Measurements from ENCODE around the gene MACO1. TPM values are rescaled to one million over a fixed set of nuclear protein-coding genes. Genes with fewer than 3 reads are reported as not detected.

MACO1 gene
- total RNA-seq, 2 experiments from 2014 or later: 15.8 to 16.3 TPM

DNA sequence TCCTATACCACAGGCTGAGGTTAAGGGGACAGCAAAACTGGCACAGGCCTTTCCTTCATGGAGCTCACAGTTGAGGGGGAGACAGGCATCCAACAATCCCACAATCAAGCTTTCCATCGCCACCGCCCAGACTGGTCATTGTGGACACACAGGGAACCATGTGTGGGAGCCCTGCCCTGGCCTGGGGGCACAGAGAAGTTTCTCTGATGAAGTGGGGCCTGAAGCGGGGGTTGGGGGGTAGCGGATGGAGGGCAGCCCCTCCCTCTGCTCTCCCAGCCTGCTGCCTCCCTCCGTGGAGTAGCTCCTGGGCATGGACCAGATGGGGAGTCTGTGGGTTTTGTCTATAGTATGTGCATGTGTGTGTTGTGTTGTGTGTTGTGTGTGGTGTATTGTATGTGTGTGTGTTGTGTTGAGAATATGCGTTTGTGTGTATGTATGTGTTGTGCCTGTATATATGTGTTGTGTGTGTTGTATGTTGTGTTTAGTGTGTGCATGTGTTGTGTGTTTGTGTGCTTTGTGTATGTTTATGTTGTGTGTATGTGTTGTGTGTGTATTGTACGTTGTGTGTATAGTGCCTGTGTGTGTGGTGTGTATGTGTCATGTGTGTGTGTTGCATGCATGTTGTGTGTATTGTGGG, 98.3 kb downstream of the MACO1 start:
- peaks cover 4% of the 10 kb centered on the region for H3K9me3 Mint-ChIP-seq
- H3K27ac Mint-ChIP-seq: no peak overlapping the region
- H3K36me3 Mint-ChIP-seq (ENCODE audit: low read depth): no peaks in the 10 kb centered on the region
- H3K27me3 Mint-ChIP-seq: peaks cover 9% of the 10 kb centered on the region
- DNase-seq: no peak
- ChIA-PET POLR2A (no interaction called here), CTCF (interaction anchor here (1.7 kb wide), 1 partner anchor 9 kb away, joined by 6 read pairs; no protein-coding TSS in a partner anchor)
- H3K4me1 Mint-ChIP-seq: peaks cover 2% of the 10 kb centered on the region
- no peak overlapping the region for H3K4me3 Mint-ChIP-seq

DNA sequence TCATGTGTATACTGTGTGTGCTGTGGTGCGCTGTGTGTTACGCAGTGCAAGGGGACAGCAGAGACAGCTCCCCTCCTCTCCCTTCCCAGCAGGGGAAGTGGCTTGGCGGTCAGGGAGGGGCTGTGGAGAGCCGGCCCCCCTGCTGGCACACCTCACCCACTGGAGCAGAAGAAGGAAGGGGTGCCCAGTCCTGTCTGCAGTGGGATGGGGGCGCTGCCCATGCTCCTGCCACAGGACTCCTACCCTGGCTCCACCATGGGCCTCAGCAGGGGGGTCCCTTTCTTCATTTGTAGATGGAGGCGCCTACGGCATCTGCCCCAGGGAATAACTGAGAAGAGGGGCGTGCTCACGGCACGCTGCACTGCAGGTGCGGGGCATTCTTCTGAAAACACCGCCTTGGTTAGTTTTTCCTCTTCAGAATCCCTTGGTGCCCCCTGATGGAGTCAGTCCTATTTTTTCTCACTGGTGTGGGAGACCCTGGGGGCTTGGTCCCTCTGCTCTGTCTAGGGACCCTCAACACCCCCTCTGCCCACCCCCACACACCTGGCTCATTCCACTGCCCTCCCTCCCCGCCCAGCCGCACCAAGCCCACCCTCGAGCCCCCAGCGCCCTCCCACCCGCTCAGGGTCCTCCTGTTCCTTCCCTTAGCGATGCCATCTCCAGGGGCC, 99.0 kb downstream of the MACO1 start:
- POLR2A ChIA-PET: no interaction called here
- no peak overlapping the region for H3K4me3 Mint-ChIP-seq
- no peak overlapping the region for H3K27ac Mint-ChIP-seq
- CTCF ChIA-PET: interaction anchor here (1.7 kb wide), 1 partner anchor 9 kb away, joined by 6 read pairs; no protein-coding TSS in a partner anchor
- no peak for DNase-seq
- H3K36me3 Mint-ChIP-seq (ENCODE audit: low read depth): no peaks in the 10 kb centered on the region
- peaks cover 2% of the 10 kb centered on the region for H3K4me1 Mint-ChIP-seq
- H3K27me3 Mint-ChIP-seq: peaks cover 8% of the 10 kb centered on the region
- peaks cover 4% of the 10 kb centered on the region for H3K9me3 Mint-ChIP-seq

DNA sequence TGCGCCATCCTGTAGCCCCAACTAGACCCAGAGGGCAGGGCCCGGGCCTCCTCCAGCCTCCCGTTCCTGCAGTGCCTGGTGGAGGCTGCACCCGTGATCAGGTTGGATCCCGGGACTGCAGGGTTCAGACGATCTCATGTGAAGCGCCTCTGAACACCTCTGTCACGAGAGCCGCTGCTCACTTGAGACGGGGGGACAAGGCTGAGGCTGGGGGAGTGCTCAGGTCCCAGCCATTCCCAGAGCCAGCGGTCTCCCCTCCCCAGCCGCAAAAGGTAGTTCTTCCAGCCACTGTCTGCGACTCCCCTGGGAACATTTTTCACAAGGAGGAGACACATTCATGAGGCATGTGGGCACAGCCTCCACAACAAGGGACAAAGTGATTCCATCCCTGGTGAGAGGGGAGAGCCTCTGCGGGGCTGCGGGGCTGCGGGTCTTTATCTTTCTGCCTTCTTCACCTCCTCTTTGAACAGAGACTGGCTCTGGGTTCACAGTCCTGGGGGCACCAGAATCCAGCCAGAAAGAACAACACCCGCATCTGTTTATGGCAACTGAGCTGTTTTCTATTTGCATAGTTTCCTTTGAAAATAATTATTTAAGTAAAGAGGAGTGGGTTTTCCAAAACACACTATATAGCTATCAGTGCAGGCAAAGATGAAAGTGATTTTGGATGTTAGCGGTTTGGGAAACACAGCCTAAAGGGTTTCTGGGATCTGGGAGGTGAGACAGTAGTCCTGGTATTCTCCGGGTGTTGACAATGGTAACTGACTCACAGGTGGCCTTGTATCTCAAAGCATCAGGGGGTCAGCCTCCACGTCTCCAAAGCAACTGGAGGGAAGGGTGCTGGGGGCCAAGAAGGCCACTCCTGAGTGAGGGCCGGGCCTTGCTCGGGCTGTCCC, 99.7 kb downstream of the MACO1 start:
- H3K9me3 Mint-ChIP-seq: peaks cover 3% of the 10 kb centered on the region
- H3K27ac Mint-ChIP-seq: no peak overlapping the region
- DNase-seq: no peak
- H3K4me3 Mint-ChIP-seq: no peak overlapping the region
- H3K36me3 Mint-ChIP-seq (ENCODE audit: low read depth): no peaks in the 10 kb centered on the region
- peaks cover 5% of the 10 kb centered on the region for H3K27me3 Mint-ChIP-seq
- POLR2A ChIA-PET: no interaction called here
- CTCF ChIA-PET: interaction anchor here (1.3 kb wide), 1 partner anchor 9 kb away, joined by 3 read pairs; no protein-coding TSS in a partner anchor
- H3K4me1 Mint-ChIP-seq: peaks cover 2% of the 10 kb centered on the region

DNA sequence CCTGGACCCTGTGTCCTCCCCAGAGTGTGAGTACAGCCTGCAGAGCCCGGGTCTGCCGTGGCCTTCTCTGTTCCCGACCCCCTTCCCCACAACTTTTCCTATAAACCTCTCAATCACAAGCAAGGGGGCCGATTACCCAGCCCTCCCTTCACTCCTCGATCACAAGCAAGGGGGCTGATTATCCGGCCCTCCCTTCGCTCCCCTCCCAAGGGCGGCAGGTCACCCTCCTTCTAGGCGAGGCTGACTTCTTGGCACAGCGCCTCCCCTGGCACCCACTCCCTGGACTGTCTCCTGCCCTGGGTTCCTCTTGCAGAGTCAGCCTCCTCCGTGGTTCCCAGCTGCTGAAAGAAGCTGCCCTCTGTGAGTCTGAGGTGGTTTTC, 100.4 kb downstream of the MACO1 start:
- Mint-ChIP-seq H3K9me3 (peaks cover 3% of the 10 kb centered on the region), H3K27me3 (peaks cover 9% of the 10 kb centered on the region), H3K4me3 (no peak overlapping the region), H3K4me1 (no peaks in the 10 kb centered on the region), H3K27ac (no peak overlapping the region), H3K36me3 (ENCODE audit: low read depth) (no peaks in the 10 kb centered on the region)
- DNase-seq: no peak
- ChIA-PET POLR2A (no interaction called here), CTCF (interaction anchor here (1.3 kb wide), 1 partner anchor 10 kb away, joined by 3 read pairs; no protein-coding TSS in a partner anchor)

DNA sequence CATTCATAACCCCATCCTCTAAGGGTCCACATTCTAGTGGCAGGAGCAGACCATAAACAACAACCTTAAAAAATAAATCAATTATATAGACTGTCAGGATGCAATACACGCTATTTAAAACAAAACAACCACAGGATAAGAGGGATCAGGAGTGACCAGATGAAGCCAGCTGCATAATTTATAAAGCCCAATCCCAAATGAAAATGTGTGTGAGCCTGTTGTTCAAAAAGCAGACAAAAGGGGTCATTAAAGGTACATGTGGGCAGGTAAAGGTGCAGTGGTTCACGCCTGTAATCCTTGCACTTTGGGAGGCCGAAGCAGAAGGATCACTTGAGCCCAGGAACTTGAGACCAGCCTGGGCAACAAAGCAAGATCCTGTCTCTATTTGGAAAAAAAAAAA, 102.3 kb downstream of the MACO1 start:
- DNase-seq: no peak
- POLR2A ChIA-PET: no interaction called here
- Mint-ChIP-seq H3K9me3 (peaks cover 3% of the 10 kb centered on the region), H3K36me3 (ENCODE audit: low read depth) (no peaks in the 10 kb centered on the region), H3K27me3 (peaks cover 17% of the 10 kb centered on the region), H3K4me3 (no peak overlapping the region), H3K4me1 (no peaks in the 10 kb centered on the region), H3K27ac (no peak overlapping the region)
- CTCF ChIA-PET: interaction anchor here (0.7 to 1.2 kb wide), 3 partner anchors 12 to 500 kb away, joined by 3 to 5 read pairs (median 4); no protein-coding TSS in a partner anchor

DNA sequence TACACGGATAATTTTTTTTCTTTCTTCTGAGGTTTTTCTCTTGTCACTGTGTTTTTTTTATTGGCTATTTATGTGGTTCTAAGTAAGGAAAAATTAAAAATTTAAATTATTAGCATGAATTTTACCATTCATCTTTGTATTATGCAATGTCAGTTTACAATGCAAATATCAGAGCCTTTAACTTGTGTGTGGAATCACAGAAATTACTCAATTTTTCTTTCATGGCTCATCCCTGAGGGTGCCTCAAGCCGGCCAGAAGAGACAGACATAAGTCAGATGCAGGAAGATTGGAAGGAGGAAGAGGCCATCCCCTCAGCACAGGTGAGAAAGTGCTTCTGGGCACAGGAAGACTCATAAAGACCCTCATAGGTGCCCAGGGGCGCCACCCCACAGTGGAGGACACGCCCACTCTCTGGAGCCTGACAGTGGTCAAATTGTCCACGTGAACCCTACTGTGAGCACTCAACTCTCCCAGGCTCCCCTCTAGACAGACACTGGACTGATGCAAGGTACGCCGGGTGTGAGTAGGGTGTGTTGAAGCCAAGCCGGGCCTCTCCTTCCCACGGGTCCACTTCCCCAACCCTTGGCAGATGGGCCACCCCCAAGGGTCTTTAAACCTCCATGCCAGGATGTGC, 103.2 kb downstream of the MACO1 start:
- no peak for DNase-seq
- no peaks in the 10 kb centered on the region for H3K4me1 Mint-ChIP-seq
- POLR2A ChIA-PET: no interaction called here
- H3K27me3 Mint-ChIP-seq: peaks cover 18% of the 10 kb centered on the region
- no peak overlapping the region for H3K4me3 Mint-ChIP-seq
- CTCF ChIA-PET: no interaction called here
- H3K27ac Mint-ChIP-seq: no peak overlapping the region
- peaks cover 3% of the 10 kb centered on the region for H3K9me3 Mint-ChIP-seq
- H3K36me3 Mint-ChIP-seq (ENCODE audit: low read depth): no peaks in the 10 kb centered on the region

DNA sequence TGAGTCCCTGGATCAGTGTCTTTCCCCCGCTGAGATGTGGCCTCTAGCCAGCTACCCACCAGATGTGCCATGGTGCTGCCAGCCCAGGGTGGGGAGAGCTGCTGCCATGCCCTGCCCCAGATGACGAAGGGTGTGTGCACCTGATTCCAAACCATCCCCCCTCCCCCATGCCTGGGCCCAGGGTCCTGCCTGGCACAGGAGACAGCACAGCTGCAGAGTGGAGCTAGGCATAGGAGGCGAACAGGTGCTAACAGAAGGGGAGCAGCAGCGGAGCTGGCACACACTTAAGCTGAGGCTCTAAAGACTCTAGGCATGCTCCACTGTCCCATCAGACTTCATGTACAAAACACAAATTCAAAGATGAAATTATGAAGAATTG, 103.7 kb downstream of the MACO1 start:
- CTCF ChIA-PET: interaction anchor here (1.3 kb wide), 1 partner anchor 264 kb away, joined by 3 read pairs; no protein-coding TSS in a partner anchor
- no peaks in the 10 kb centered on the region for H3K36me3 Mint-ChIP-seq (ENCODE audit: low read depth)
- H3K4me1 Mint-ChIP-seq: no peaks in the 10 kb centered on the region

DNA sequence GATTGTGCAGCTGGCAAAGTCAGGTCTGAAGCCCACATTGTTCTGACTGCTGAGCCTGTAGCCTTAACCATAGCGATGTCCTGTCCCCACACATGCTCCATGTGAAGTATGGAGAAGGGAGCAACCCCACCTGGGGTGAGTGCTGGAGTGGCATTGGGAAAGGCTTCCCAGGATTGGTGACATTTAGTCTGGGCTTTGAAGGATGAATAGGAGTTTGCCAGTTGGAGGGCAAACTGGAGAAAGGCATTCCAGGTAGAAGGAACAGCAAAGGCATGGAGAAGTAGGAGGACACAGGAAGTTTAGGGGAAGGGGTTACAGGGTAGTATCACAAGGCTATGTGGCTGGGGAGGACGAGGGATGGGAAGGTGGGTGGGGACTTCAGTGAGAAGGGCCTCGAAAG, 105.4 kb downstream of the MACO1 start:
- Mint-ChIP-seq H3K4me3 (no peak overlapping the region), H3K36me3 (ENCODE audit: low read depth) (no peaks in the 10 kb centered on the region), H3K27me3 (peaks cover 18% of the 10 kb centered on the region), H3K4me1 (no peaks in the 10 kb centered on the region), H3K9me3 (no peaks in the 10 kb centered on the region), H3K27ac (no peak overlapping the region)
- DNase-seq: no peak
- ChIA-PET CTCF (no interaction called here), POLR2A (no interaction called here)

More for the DNA sequence above, 103.7 kb downstream of the MACO1 start:
- H3K27me3 Mint-ChIP-seq: peaks cover 18% of the 10 kb centered on the region
- no peak overlapping the region for H3K4me3 Mint-ChIP-seq
- no peak overlapping the region for H3K27ac Mint-ChIP-seq
- H3K9me3 Mint-ChIP-seq: no peaks in the 10 kb centered on the region
- DNase-seq: no peak
- POLR2A ChIA-PET: no interaction called here

DNA sequence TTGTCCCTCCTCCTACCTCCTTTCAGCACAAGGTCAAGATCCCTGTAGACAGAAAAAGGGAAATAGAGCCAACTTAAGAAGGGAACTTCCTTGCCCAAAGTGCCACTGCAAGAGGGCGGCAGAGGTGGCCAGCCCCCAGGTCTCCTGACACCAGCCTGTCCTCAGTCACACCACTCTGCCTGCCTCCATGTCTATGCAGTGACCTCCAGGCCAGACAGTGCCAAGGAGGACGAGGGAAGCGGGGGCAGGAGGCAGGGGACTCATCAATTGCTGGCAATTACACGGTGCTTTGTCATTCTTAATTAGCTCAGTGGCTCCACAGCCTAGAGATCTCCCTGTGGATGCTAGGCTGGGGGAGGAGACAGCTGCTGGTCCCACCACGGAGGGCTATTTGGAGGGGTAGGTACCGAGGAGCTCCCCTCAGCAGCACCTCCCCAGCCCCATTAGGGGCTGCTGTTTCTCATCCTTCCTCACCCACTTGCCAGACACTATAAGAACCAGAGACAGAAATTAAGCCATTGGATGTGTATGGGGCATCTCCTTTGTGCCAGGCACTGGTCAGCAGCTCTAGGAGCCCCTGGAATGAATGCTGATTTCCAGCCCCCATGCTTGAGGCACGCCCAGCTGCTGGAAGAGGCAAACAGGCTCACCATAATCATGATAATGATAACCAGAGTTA, 106.6 kb downstream of the MACO1 start:
- no peaks in the 10 kb centered on the region for H3K4me1 Mint-ChIP-seq
- no peak overlapping the region for H3K4me3 Mint-ChIP-seq
- no peak for DNase-seq
- H3K36me3 Mint-ChIP-seq (ENCODE audit: low read depth): no peaks in the 10 kb centered on the region
- POLR2A ChIA-PET: interaction anchor here (1.3 kb wide), 1 partner anchor 12 kb away, joined by 5 read pairs; no protein-coding TSS in a partner anchor
- CTCF ChIA-PET: no interaction called here
- H3K27ac Mint-ChIP-seq: no peak overlapping the region
- H3K27me3 Mint-ChIP-seq: peaks cover 21% of the 10 kb centered on the region
- no peaks in the 10 kb centered on the region for H3K9me3 Mint-ChIP-seq

DNA sequence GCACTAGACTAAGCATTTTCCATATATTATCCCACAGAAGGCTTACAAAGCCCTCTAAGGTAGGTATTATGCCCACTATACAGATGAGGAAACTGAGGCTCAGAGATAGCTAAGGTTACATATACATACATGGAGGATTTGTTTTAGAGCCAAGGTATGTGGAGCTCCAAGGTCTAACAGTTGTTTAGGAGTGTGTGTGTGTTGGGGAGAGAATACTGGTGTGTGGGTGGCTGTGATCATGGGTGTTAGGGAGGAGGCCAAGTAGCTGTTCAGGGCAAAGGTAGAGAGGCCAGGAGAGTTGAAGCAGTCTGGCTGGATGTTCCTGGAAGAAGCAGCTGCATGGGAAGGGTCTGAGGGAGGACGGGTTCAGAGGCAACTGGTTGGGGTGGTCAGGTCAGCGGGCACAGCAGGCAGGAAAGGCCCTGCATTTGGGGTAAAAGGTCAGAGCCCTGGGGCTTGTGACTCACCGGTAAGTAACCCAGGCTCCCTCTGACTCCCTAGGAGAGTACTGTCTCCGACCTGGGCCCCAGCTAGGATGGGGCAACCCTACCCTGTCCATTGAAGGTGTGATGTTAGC, 107.6 kb downstream of the MACO1 start:
- CTCF ChIA-PET: interaction anchor here (1.3 kb wide), 1 partner anchor 357 kb away, joined by 3 read pairs; no protein-coding TSS in a partner anchor
- Mint-ChIP-seq H3K9me3 (no peaks in the 10 kb centered on the region), H3K27ac (no peak overlapping the region), H3K4me1 (no peaks in the 10 kb centered on the region), H3K4me3 (no peak overlapping the region), H3K36me3 (ENCODE audit: low read depth) (no peaks in the 10 kb centered on the region), H3K27me3 (peaks cover 22% of the 10 kb centered on the region)
- no peak for DNase-seq
- POLR2A ChIA-PET: interaction anchor here (1.3 kb wide), 1 partner anchor 11 kb away, joined by 5 read pairs; no protein-coding TSS in a partner anchor

DNA sequence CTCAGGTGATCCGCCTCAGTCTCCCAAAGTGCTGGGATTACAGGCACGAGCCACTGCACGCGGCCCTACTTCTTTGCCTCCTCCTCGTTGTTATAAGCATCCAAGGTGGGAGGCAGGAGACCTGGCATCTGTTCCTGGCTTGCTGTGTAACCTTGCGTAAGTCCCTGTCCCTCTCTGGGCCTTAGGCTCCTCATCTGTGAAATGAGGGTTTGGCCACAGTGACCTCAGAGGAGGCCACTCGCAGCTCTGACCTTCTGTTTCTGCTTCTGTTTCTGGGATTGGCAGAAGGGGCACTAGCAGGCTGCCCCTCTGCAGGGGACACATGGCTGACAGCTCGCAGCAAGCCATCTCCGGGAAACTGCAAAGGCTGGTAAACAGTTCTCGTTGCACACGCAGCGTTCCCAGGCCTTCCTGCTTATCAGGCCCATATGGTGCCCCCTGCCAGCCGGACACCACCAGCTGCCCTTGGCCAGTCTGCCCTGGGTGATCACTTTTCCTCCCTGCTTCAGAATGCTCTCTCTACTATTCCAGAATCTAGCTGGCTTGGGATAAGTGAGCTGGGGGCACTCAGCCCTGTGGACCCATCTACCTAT, 110.1 kb downstream of the MACO1 start:
- POLR2A ChIA-PET: interaction anchor here (1.0 kb wide), 1 partner anchor 8 kb away, joined by 3 read pairs; no protein-coding TSS in a partner anchor
- Mint-ChIP-seq H3K9me3 (no peaks in the 10 kb centered on the region), H3K36me3 (ENCODE audit: low read depth) (peaks cover 4% of the 10 kb centered on the region), H3K27me3 (peaks cover 19% of the 10 kb centered on the region), H3K4me1 (peaks cover 16% of the 10 kb centered on the region), H3K27ac (no peak overlapping the region), H3K4me3 (no peak overlapping the region)
- CTCF ChIA-PET: interaction anchor here (0.6 kb wide), 2 partner anchors 60 to 253 kb away, joined by 3 read pairs; no protein-coding TSS in a partner anchor
- no peak for DNase-seq

All from activated CD4-positive, alpha-beta memory T cell treated with anti-CD3 and anti-CD28 coated beads, Interleukin-2, amount 10 ng/mL, durations not matched to agents 7 days and 5 days (primary cell).